Urinary bladder (tissue), 4 donors: ENCODE data around the gene CHST3. TPM values are rescaled to one million over a fixed set of nuclear protein-coding genes. Genes with fewer than 3 reads are reported as not detected.

Experiments
- DNase-seq: peaks from one replicate; pipeline ENCODE4 v3.0.0-alpha.2; 2015; ENCODE audit errors: extremely low spot score
- H3K27ac ChIP-seq: one replicate; pipeline ENCODE4 v1.5.1; 2013; ENCODE audit warnings: low read depth, mild to moderate bottlenecking, moderate library complexity
- H3K36me3 ChIP-seq: one replicate; pipeline ENCODE4 v1.6.1; 2013; ENCODE audit warnings: mild to moderate bottlenecking, moderate library complexity; ENCODE audit not compliant: insufficient read depth
- H3K4me1 ChIP-seq: one replicate; pipeline ENCODE4 v1.6.1; 2013; ENCODE audit warnings: mild to moderate bottlenecking, moderate library complexity; ENCODE audit not compliant: insufficient read depth
- H3K4me3 ChIP-seq: one replicate; pipeline ENCODE4 v1.5.1; 2013; ENCODE audit warnings: low read depth, low read length
- WGBS: extraction: QIAGEN DNeasy Blood & Tissue Kit; methylation state at CpG from one replicate; pipeline ENCODE4 v1.1.7; 2013; 5-methylcytosine and 5-hydroxymethylcytosine counted together
- polyA plus RNA-seq: library from polyadenylated mRNA; stranded (reverse); fragments of 200-250 nt; gene quantifications from one replicate; pipeline ENCODE4 v1.2.3, GENCODE V29; 2013
- total RNA-seq: library from RNA; depleted of rRNA; stranded (reverse); fragments of >200 nt; gene quantifications from one replicate; pipeline ENCODE4 v1.2.3, GENCODE V29; 2014
- donor health status: healthy with polysubstance abuse.
- donor health status: healthy.

The CHST3 gene
- total and polyA plus RNA-seq, 2 donors, result 15.9 to 17.1 TPM

GRCh38 chr10:71998119-71998839 lies 34.1 kb downstream of the CHST3 start:
- Histone ChIP-seq H3K36me3 (no peaks in the 10 kb centered on the region), H3K27ac (no peak overlapping the region), H3K4me3 (no peak overlapping the region), H3K4me1 (peaks cover 3% of the 10 kb centered on the region)
- no peak for DNase-seq
- 66% methylated on average over 14 of the region's 14 CpGs for WGBS

- Histone ChIP-seq H3K36me3 (no peaks in the 10 kb centered on the region), H3K4me3 (no peak overlapping the region), H3K4me1 (peaks cover 3% of the 10 kb centered on the region), H3K27ac (peak overlapping the region; percentile 63)
- WGBS, result 19% methylated on average over 5 of the region's 5 CpGs
- DNase-seq, result no peak
Measured at GRCh38 chr10:71998840-71999194, 34.6 kb downstream of the CHST3 start.

GRCh38 chr10:71999360-72000072 lies 35.3 kb downstream of the CHST3 start:
- H3K27ac ChIP-seq, result peak overlapping the region; percentile 63
- DNase-seq, result peak; percentile 96
- H3K4me1 ChIP-seq, result peaks cover 3% of the 10 kb centered on the region
- WGBS, result 22% methylated on average over 21 of the region's 21 CpGs
- no peak overlapping the region for H3K4me3 ChIP-seq
- no peaks in the 10 kb centered on the region for H3K36me3 ChIP-seq

GRCh38 chr10:72000073-72001032 lies 36.2 kb downstream of the CHST3 start:
- 58% methylated on average over 14 of the region's 14 CpGs for WGBS

GRCh38 chr10:72001033-72001395 lies 36.8 kb downstream of the CHST3 start:
- DNase-seq, result no peak
- H3K27ac ChIP-seq, result no peak overlapping the region

More at GRCh38 chr10:72000073-72001032, 36.2 kb downstream of the CHST3 start:
- DNase-seq, result no peak
- Histone ChIP-seq H3K4me1 (peaks cover 3% of the 10 kb centered on the region), H3K4me3 (no peak overlapping the region), H3K36me3 (no peaks in the 10 kb centered on the region), H3K27ac (no peak overlapping the region)

GRCh38 chr10:72002354-72003295 lies 38.4 kb downstream of the CHST3 start:
- 89% methylated on average over 8 of the region's 8 CpGs for WGBS
- no peak overlapping the region for H3K4me3 ChIP-seq
- H3K36me3 ChIP-seq, result no peaks in the 10 kb centered on the region
- DNase-seq, result no peak
- no peak overlapping the region for H3K27ac ChIP-seq
- peaks cover 3% of the 10 kb centered on the region for H3K4me1 ChIP-seq

More at GRCh38 chr10:72001033-72001395, 36.8 kb downstream of the CHST3 start:
- 73% methylated on average over 4 of the region's 4 CpGs for WGBS
- H3K4me1 ChIP-seq, result peaks cover 3% of the 10 kb centered on the region
- H3K36me3 ChIP-seq, result no peaks in the 10 kb centered on the region
- H3K4me3 ChIP-seq, result no peak overlapping the region

GRCh38 chr10:72006026-72006425 lies 41.8 kb downstream of the CHST3 start:
- 80% methylated on average over 3 of the region's 3 CpGs for WGBS
- DNase-seq, result no peak
- H3K27ac ChIP-seq, result no peak overlapping the region
- H3K4me3 ChIP-seq, result no peak overlapping the region
- no peaks in the 10 kb centered on the region for H3K4me1 ChIP-seq
- no peaks in the 10 kb centered on the region for H3K36me3 ChIP-seq

- H3K36me3 ChIP-seq, result no peaks in the 10 kb centered on the region
- H3K4me3 ChIP-seq, result no peak overlapping the region
- H3K27ac ChIP-seq, result no peak overlapping the region
- WGBS, result 91% methylated on average over 59 of the region's 59 CpGs
- H3K4me1 ChIP-seq, result no peaks in the 10 kb centered on the region
- DNase-seq, result no peak
Measured at GRCh38 chr10:72007246-72007892, 43.2 kb downstream of the CHST3 start.

GRCh38 chr10:72008096-72008981 lies 44.1 kb downstream of the CHST3 start:
- H3K4me1 ChIP-seq, result no peaks in the 10 kb centered on the region
- peak overlapping the region; percentile 69 for H3K27ac ChIP-seq
- 84% methylated on average over 58 of the region's 58 CpGs for WGBS
- no peak for DNase-seq
- no peaks in the 10 kb centered on the region for H3K36me3 ChIP-seq
- no peak overlapping the region for H3K4me3 ChIP-seq

- H3K36me3 ChIP-seq, result no peaks in the 10 kb centered on the region
- 20% methylated on average over 9 of the region's 9 CpGs for WGBS
- peak overlapping the region; percentile 19 for H3K27ac ChIP-seq
- H3K4me1 ChIP-seq, result no peaks in the 10 kb centered on the region
- DNase-seq, result no peak
- no peak overlapping the region for H3K4me3 ChIP-seq
Measured at GRCh38 chr10:72009051-72009424, 44.8 kb downstream of the CHST3 start.

- no peak overlapping the region for H3K4me3 ChIP-seq
- 13% methylated on average over 12 of the region's 12 CpGs for WGBS
- peak overlapping the region; percentile 82 for H3K27ac ChIP-seq
- no peaks in the 10 kb centered on the region for H3K4me1 ChIP-seq
- peak; percentile 74 for DNase-seq
- H3K36me3 ChIP-seq, result no peaks in the 10 kb centered on the region
Measured at GRCh38 chr10:72009425-72010081, 45.4 kb downstream of the CHST3 start.
